Smooth muscle cell (in vitro differentiated cells): ENCODE measurements around the gene NCCRP1. TPM values are rescaled to one million over a fixed set of nuclear protein-coding genes. Genes with fewer than 3 reads are reported as not detected.

ENCODE experiments used
- DNase-seq: peaks from one replicate; lab custom pipeline; 2025; ENCODE audit not compliant: unreplicated experiment; lab: John Stamatoyannopoulos, UW
- H2AFZ ChIP-seq: fragments of 200-600 bp; sonication (generic); 2 replicates; pipeline ENCODE4 v1.6.0; 2016; ENCODE audit warnings: antibody characterized with exemption, low read depth, mild to moderate bottlenecking
- H3F3A ChIP-seq: fragments of 200-600 bp; sonication (generic); 2 replicates; pipeline ENCODE4 v1.6.0; 2017; ENCODE audit warnings: antibody characterized with exemption, low read depth
- H3K27ac ChIP-seq: fragments of 200-600 bp; sonication (generic); 2 replicates; pipeline ENCODE4 v1.5.1; 2016; ENCODE audit warnings: low read depth, mild to moderate bottlenecking
- H3K27me3 ChIP-seq: fragments of 200-600 bp; sonication (generic); 2 replicates; pipeline ENCODE4 v1.6.1; 2016; ENCODE audit warnings: low read depth, mild to moderate bottlenecking
- H3K36me3 ChIP-seq: fragments of 200-600 bp; sonication (generic); 2 replicates; pipeline ENCODE4 v1.5.1; 2016; ENCODE audit warnings: low read depth
- H3K4me1 ChIP-seq: fragments of 200-600 bp; sonication (generic); 2 replicates; pipeline ENCODE4 v1.5.1; 2016; ENCODE audit warnings: low read depth
- H3K4me2 ChIP-seq: fragments of 200-600 bp; sonication (generic); 2 replicates; pipeline ENCODE4 v1.6.0; 2016; ENCODE audit warnings: mild to moderate bottlenecking
- H3K4me3 ChIP-seq: fragments of 200-600 bp; sonication (generic); 2 replicates; pipeline ENCODE4 v1.5.1; 2016; ENCODE audit warnings: mild to moderate bottlenecking
- H3K79me2 ChIP-seq: fragments of 200-600 bp; sonication (generic); 2 replicates; pipeline ENCODE4 v1.6.0; 2016; ENCODE audit warnings: low read depth, mild to moderate bottlenecking
- H3K9ac ChIP-seq: fragments of 200-600 bp; sonication (generic); 2 replicates; pipeline ENCODE4 v1.6.0; 2016; ENCODE audit warnings: low read depth
- H3K9me3 ChIP-seq: fragments of 200-600 bp; sonication (generic); replicated peaks from 2 replicates; pipeline ENCODE4 v1.5.1; 2016; ENCODE audit warnings: low read depth
- H4K20me1 ChIP-seq: fragments of 200-600 bp; sonication (generic); 2 replicates; pipeline ENCODE4 v1.6.0; 2016; ENCODE audit warnings: low read depth
- CTCF ChIP-seq: fragments of 200-600 bp; sonication (generic); IDR thresholded peaks from 2 replicates; pipeline ENCODE4 v1.5.1; 2017; ENCODE audit warnings: borderline replicate concordance, mild to moderate bottlenecking, antibody characterized with exemption; ENCODE audit not compliant: insufficient read depth, poor library complexity, severe bottlenecking
- WGBS: methylation state at CpG from one replicate; pipeline ENCODE4 v1.1.7; 2016; ENCODE audit warnings: low lambda C conversion rate; 5-methylcytosine and 5-hydroxymethylcytosine counted together
- polyA plus RNA-seq: library from polyadenylated mRNA; unstranded; fragments of >200 nt; fragmentation: Nextera tagmentation; extraction: Ambion mirVana; gene quantifications from 2 replicates; pipeline ENCODE4 v1.2.1, GENCODE V29; 2016
- total RNA-seq: library from RNA; depleted of rRNA; stranded (reverse); fragments of >200 nt; gene quantifications from 2 replicates; pipeline ENCODE4 v1.2.3, GENCODE V29; 2014

NCCRP1 gene
- total and polyA plus RNA-seq, 2 experiments from 2014 or later, result 1.5 to 4.0 TPM

DNA sequence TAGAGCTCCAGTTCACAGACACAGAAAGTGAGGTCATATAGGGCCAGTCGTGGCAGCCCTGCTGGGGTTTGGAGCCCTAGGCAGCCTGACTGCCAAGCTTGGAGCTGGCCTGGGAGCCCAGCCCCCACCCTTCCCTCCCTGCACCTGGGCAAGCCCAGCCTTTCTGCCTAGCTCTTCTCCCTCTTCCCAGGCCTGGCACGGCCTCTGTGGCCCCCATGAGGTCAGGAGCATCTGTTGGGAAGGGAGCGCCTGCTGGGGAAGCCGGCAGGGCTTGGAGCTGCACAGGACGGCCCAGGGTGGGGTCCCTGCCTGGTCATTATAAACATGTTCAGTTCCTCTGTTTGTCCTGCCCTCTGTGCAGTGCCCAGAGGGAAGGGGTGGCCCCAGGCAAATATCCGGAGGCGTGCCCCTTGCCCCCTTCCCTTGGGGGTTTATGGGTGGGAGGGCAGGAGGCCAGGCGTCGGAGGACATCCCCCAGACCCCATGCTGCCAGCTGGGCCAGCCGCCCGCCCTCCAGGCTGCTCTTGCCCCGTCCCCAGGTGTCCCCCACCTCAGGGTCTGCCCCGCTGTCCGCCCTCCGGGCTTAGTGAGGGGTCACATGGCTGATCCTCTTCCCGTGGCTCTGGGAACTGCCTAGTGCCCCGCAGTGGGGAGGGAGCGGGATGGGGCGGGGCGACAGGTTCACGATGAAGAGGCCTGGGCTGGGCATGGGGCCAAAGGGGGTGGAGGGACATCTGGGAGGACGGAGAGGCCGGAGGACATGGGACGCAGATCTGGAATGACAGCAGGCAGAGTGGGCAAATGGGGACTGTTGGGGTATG lies 30.0 kb upstream of the NCCRP1 start:
- Histone ChIP-seq H3K27ac (no peak overlapping the region), H3K79me2 (peaks cover 22% of the 10 kb centered on the region), H3K9me3 (no peaks in the 10 kb centered on the region), H3K4me1 (peaks cover 4% of the 10 kb centered on the region), H3K36me3 (no peaks in the 10 kb centered on the region), H3K4me2 (no peak overlapping the region), H3K4me3 (no peak overlapping the region), H3K9ac (no peak overlapping the region), H2AFZ (no peak overlapping the region), H4K20me1 (peaks cover 86% of the 10 kb centered on the region), H3K27me3 (no peaks in the 10 kb centered on the region), H3F3A (no peaks in the 10 kb centered on the region)
- no peak for TF ChIP-seq CTCF
- 83% methylated on average over 17 of the region's 24 CpGs for WGBS
- DNase-seq, result no peak

DNA sequence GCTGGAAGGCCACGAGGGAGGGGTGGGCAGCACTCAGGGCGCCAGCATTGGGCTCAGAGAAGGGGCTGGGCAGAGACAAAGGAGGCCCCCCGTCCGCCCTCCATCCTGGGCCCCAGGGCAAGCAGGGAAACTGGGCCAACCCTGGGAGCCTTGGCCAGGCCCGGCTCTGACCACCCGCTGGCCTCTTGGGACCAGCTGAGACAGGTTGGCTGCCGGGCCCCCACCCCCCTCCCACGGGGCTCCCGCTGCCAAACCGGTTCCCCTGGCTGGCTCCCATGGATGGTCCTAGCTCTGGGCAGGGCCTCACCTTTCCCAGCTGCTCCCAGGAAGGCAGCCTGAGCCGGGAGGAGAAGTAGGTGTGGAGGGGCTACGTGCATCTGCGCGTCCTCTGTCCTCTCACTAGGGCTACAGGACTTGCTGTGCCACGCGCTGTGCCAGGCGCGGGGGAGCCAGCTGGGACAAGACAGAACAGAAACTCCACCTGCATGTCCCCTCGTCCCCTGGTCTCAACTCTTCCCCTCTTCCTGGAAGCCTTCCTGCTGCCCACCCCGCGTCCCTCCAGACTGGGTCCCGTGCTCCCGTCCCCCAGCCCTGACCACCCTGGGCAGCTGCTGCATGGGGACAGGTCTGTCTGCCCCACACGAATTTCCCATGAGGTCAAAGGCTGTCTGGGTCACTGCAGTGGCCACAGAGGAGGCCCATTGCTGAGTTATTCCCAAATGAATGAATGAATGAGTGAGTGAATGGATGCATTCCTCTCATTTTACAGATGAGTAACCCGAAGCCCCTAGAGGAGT lies 29.1 kb upstream of the NCCRP1 start:
- H3K9ac ChIP-seq, result no peak overlapping the region
- WGBS, result 71% methylated on average over 23 of the region's 25 CpGs
- no peaks in the 10 kb centered on the region for H3K27me3 ChIP-seq
- H3K9me3 ChIP-seq, result no peaks in the 10 kb centered on the region
- no peaks in the 10 kb centered on the region for H3K36me3 ChIP-seq
- H4K20me1 ChIP-seq, result peaks cover 80% of the 10 kb centered on the region
- H3K4me3 ChIP-seq, result no peak overlapping the region
- no peak overlapping the region for H3K4me2 ChIP-seq
- H3F3A ChIP-seq, result no peaks in the 10 kb centered on the region
- H2AFZ ChIP-seq, result no peak overlapping the region
- peaks cover 13% of the 10 kb centered on the region for H3K79me2 ChIP-seq
- no peak for TF ChIP-seq CTCF
- no peak for DNase-seq
- H3K4me1 ChIP-seq, result peaks cover 4% of the 10 kb centered on the region
- no peak overlapping the region for H3K27ac ChIP-seq

DNA sequence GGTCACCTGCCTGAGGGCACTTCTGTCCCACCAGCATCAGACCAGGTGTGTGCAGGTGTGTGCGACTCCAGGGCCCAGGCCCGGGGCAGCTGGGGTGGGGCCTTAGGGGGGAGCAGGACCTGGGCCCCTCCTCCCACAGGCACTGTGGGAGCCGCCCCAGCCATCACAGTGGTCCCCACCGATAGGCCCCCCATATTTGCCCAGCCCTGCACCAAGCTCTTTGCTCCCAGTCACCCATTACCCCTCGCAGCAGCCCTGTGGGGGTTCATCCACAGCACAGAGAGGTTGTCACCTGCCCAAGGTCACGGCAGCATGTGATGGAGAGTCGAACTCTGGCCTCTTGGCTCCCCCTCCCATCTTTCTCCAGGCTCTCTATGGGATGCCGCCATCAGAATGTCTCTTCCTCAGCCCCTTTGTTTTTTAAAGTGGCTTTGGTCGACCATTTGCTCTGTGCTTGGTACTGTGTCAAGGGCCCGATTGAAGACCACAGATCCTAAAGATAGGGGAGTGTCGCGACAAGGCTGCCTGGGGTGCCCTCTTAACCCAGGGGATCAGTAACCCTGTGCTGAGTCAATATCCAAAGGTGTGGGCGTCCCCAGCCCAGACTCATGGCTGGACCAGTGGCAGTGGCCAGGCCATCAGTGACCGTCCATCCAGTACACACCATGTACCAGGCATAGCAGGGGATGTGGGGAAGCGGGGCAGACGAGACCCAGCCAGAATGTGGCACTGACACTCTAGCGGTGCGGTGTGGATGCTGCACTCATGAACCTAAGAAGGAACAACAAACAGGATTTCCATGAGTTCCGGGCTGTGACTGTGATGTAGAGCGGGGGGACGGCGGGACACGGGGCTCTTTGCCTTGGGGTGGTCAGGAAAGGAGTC lies 28.3 kb upstream of the NCCRP1 start:
- Histone ChIP-seq H3K27ac (no peak overlapping the region), H3K4me2 (no peak overlapping the region), H3K9ac (no peak overlapping the region), H3K9me3 (no peaks in the 10 kb centered on the region), H3K79me2 (peaks cover 7% of the 10 kb centered on the region), H2AFZ (no peak overlapping the region), H3K4me1 (peaks cover 4% of the 10 kb centered on the region), H3K27me3 (no peaks in the 10 kb centered on the region), H3F3A (no peaks in the 10 kb centered on the region), H3K36me3 (no peaks in the 10 kb centered on the region), H3K4me3 (no peak overlapping the region), H4K20me1 (peaks cover 71% of the 10 kb centered on the region)
- WGBS, result 91% methylated on average over 22 of the region's 23 CpGs
- TF ChIP-seq CTCF, result no peak
- no peak for DNase-seq
